Heart left ventricle (tissue), 16 donors: Measurements from ENCODE around the gene DPP10. TPM values are rescaled to one million over a fixed set of nuclear protein-coding genes. Genes with fewer than 3 reads are reported as not detected.

Source experiments
- ATAC-seq, 4 donors: fragments of 200-7000 bp; cut with Tn5 transposase; one replicate each; pipeline ENCODE4 v1.9.1; 2020 to 2022; ENCODE audit warnings: moderate library complexity in 4 of 4, mild to moderate bottlenecking in 3 of 4, moderate number of reproducible peaks in 1 of 4
- DNase-seq, 5 donors: peaks; one replicate each; pipeline ENCODE4 v3.0.0-alpha.2; 2020
- H3K27ac ChIP-seq, 12 donors: fragments of 200-600 bp; sonication (generic) in 4 of 12; one replicate each; pipeline versions ENCODE4 v1.5.0 to v1.8.0; 2016 to 2022; ENCODE audit warnings: mild to moderate bottlenecking in 2 of 12
- H3K27me3 ChIP-seq, 9 donors: fragments of 200-600 bp; sonication (generic) in 2 of 9; one replicate each; pipeline versions ENCODE4 v1.5.1 to v1.8.0; 2016 to 2022; ENCODE audit warnings: mild to moderate bottlenecking in 3 of 9
- H3K36me3 ChIP-seq, 9 donors: fragments of 200-600 bp; sonication (generic) in 2 of 9; one replicate each; pipeline versions ENCODE4 v1.5.0 to v1.8.0; 2018 to 2022; ENCODE audit warnings: mild to moderate bottlenecking in 2 of 9
- H3K4me1 ChIP-seq, 12 donors: fragments of 200-600 bp; sonication (generic) in 4 of 12; one replicate each; pipeline versions ENCODE4 v1.5.0 to v1.8.0; 2016 to 2022; ENCODE audit warnings: mild to moderate bottlenecking in 3 of 12
- H3K4me3 ChIP-seq, 12 donors: fragments of 200-600 bp; sonication (generic) in 4 of 12; one replicate each; pipeline versions ENCODE4 v1.5.0 to v1.8.0; 2017 to 2022; ENCODE audit warnings: mild to moderate bottlenecking in 9 of 12, moderate library complexity in 4 of 12
- H3K9me3 ChIP-seq, 12 donors: fragments of 200-600 bp; sonication (generic) in 4 of 12; one replicate each; pipeline versions ENCODE4 v1.5.0 to v1.8.0; 2016 to 2022; ENCODE audit warnings: mild to moderate bottlenecking in 1 of 12
- CTCF ChIP-seq, 12 donors: fragments of 200-600 bp; sonication (generic) in 4 of 12; IDR thresholded peaks; one replicate each; pipeline versions ENCODE4 v1.5.0 to v1.8.0; 2018 to 2022; ENCODE audit warnings: antibody characterized with exemption in 12 of 12, mild to moderate bottlenecking in 5 of 12
- POLR2A ChIP-seq, 2 donors: fragments of 450-650 bp; IDR thresholded peaks; one replicate each; pipeline ENCODE4 v1.6.1; 2017; ENCODE audit warnings: antibody characterized with exemption in 2 of 2, mild to moderate bottlenecking in 2 of 2, moderate library complexity in 2 of 2
- WGBS, 4 donors: extraction: QIAGEN DNeasy Blood & Tissue Kit in 2 of 4; methylation state at CpG; one replicate each; pipeline versions ENCODE4 v1.1.5 to v1.1.7; 2013 to 2018; 5-methylcytosine and 5-hydroxymethylcytosine counted together
- intact Hi-C, 10 donors: fragments of 100-400 bp; cut with DNase I; formaldehyde crosslinking; loops; one replicate each; pipeline versions ENCODE4 v1.11.1 to v1.14.2; 2022
- polyA plus RNA-seq, 2 donors: library from polyadenylated mRNA; stranded (reverse); fragments of 200-250 nt; gene quantifications; one replicate each; pipeline ENCODE4 v1.2.3, GENCODE V29; 2013
- total RNA-seq, 9 donors: library from RNA; depleted of rRNA in 2 of 9; stranded (reverse); fragments of >200 nt in 2 of 9; fragmentation: NEBNext Ultra II Directional in 3 of 9; extraction: Animal tissue kit (Norgen Biotek cat#: 25700) in 3 of 9; gene quantifications; one replicate each; pipeline versions ENCODE4 v1.1.0 to v1.2.4, GENCODE V29; 2016 to 2023
- donor health status: ischemic (EF 13 %, LVEDD 7.1; RV severe dilation, severe dysfunction).
- donor health status: healthy with polysubstance abuse.
- donor health status: DM: no; HTN: yes; CAD: no.
- donor health status: DM: no; HTN: no; CAD: no.
- donor health status: ischemic (EF 25% LVEDD 6.9; RV normal size, moderate dysfunction).
- donor health status: ischemic (EF 25% LVEDD 5.7; RV mildly dilated, moderate dysfunction).
- donor health status: healthy.
- donor health status: DM: yes; HTN: yes; CAD: no.
- donor health status: ischemic (EF 35%, LVEDD 5.7; RV mildly dilated, moderate dysfunction).
- donor health status: nonischemic (EF 11% LVEDD 7.7; RV severe dilation, severe dysfunction).
- donor health status: DM: yes; HTN: yes; CAD: no.
- donor health status: PGD.
- donor health status: ischemic (EF 29% LVEDD 5.4; RV normal size, mild dysfunction).
- donor health status: nonischemic (EF 23%, LVEDD 6.1; RV moderate dilation, normal function).

The DPP10 gene
- total and polyA plus RNA-seq, 11 donors: 0.88 TPM; not detected in 10

- Histone ChIP-seq H3K4me1 (no peaks in the 10 kb centered on the region), H3K9me3 (no peaks in the 10 kb centered on the region), H3K27ac (no peak overlapping the region), H3K36me3 (no peaks in the 10 kb centered on the region), H3K27me3 (peaks cover 0 to 6% (median 0%) of the 10 kb centered on the region in 9 donors), H3K4me3 (no peak overlapping the region)
- DNase-seq (no peak), ATAC-seq (no peak)
- intact Hi-C loops: no loop called here
- WGBS, 4 donors: 64 to 78% (median 72%) methylated on average over 3 of the region's 3 CpGs
- no peak for TF ChIP-seq POLR2A (IDR thresholded peaks at IDR 0.05)
Observed at GRCh38 chr2:115292742-115293141, 850.3 kb downstream of the DPP10 start.

GRCh38 chr2:115294999-115295398 lies 852.6 kb downstream of the DPP10 start:
- Histone ChIP-seq H3K4me1 (no peaks in the 10 kb centered on the region), H3K9me3 (no peaks in the 10 kb centered on the region), H3K27me3 (peaks cover 0 to 6% (median 0%) of the 10 kb centered on the region in 9 donors), H3K36me3 (no peaks in the 10 kb centered on the region), H3K27ac (no peak overlapping the region), H3K4me3 (no peak overlapping the region)
- DNase-seq: no peak
- TF ChIP-seq POLR2A (IDR thresholded peaks at IDR 0.05): no peak
- TF ChIP-seq CTCF (IDR thresholded peaks at IDR 0.05): no peak
- intact Hi-C loops: no loop called here
- ATAC-seq: no peak
- WGBS, 4 donors: 51 to 64% (median 52%) methylated on average over 5 of the region's 5 CpGs

GRCh38 chr2:115297056-115297455 lies 854.6 kb downstream of the DPP10 start:
- 77 to 80% (median 78%) methylated on average over 3 of the region's 3 CpGs for WGBS, 4 donors
- DNase-seq: no peak
- Histone ChIP-seq H3K4me3 (no peak overlapping the region), H3K27ac (no peak overlapping the region), H3K4me1 (no peaks in the 10 kb centered on the region), H3K27me3 (peaks cover 0 to 6% (median 0%) of the 10 kb centered on the region in 9 donors), H3K9me3 (no peaks in the 10 kb centered on the region), H3K36me3 (no peaks in the 10 kb centered on the region)
- ATAC-seq: no peak
- TF ChIP-seq POLR2A (IDR thresholded peaks at IDR 0.05) (no peak), CTCF (IDR thresholded peaks at IDR 0.05) (no peak)
- intact Hi-C loops: no loop called here

GRCh38 chr2:115299199-115299598 lies 856.8 kb downstream of the DPP10 start:
- Histone ChIP-seq H3K36me3 (no peaks in the 10 kb centered on the region), H3K4me1 (no peaks in the 10 kb centered on the region), H3K27ac (no peak overlapping the region), H3K4me3 (no peak overlapping the region), H3K9me3 (no peaks in the 10 kb centered on the region), H3K27me3 (peaks cover 0 to 6% (median 0%) of the 10 kb centered on the region in 9 donors)
- WGBS, 4 donors: 37 to 44% (median 39%) methylated on average over 2 of the region's 2 CpGs
- no peak for DNase-seq
- intact Hi-C loops: no loop called here
- no peak for ATAC-seq
- no peak for TF ChIP-seq CTCF (IDR thresholded peaks at IDR 0.05)
- TF ChIP-seq POLR2A (IDR thresholded peaks at IDR 0.05): no peak

GRCh38 chr2:115305712-115306111 lies 863.3 kb downstream of the DPP10 start:
- WGBS, 4 donors: 66 to 77% (median 69%) methylated on average over 1 of the region's 1 CpG
- ATAC-seq (no peak), DNase-seq (no peak)
- intact Hi-C loops: no loop called here
- Histone ChIP-seq H3K27me3 (no peaks in the 10 kb centered on the region), H3K4me1 (no peaks in the 10 kb centered on the region), H3K36me3 (no peaks in the 10 kb centered on the region), H3K27ac (no peak overlapping the region), H3K4me3 (no peak overlapping the region), H3K9me3 (no peaks in the 10 kb centered on the region)
- TF ChIP-seq CTCF (IDR thresholded peaks at IDR 0.05): no peak
- no peak for TF ChIP-seq POLR2A (IDR thresholded peaks at IDR 0.05)
